GM12801 (cell line): ENCODE measurements around the gene SLC8A3.

Source experiments
- CTCF ChIP-seq: IDR thresholded peaks from one replicate; pipeline ENCODE4 v1.5.1; 2011; ENCODE audit warnings: control low read depth; ENCODE audit not compliant: insufficient read length; ENCODE audit errors: extremely low read depth

SLC8A3 gene

GRCh38 chr14:70094631-70095030 is 94.1 kb downstream of the SLC8A3 start:
- TF ChIP-seq CTCF = no peak

- TF ChIP-seq CTCF = no peak
Observed at GRCh38 chr14:70094106-70094505, 94.6 kb downstream of the SLC8A3 start.

DNA sequence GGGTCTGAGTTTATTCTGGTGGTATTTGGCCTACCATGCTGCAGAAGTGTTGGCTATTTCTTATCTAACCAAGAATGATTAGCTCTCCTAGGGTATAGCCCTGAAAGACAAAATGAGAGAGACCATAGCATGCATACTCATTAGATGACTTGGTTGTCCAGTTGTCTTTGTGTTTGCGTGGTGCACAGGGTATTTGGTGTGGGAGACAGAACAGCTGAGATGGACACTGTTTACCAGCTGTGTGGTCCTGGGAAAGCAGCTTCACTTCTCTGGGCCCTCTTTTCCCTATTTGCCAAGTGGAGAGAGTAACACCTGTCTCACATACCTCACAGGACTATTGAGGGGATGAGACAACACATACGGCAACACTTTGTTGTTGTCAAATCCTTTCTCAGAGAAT is 95.6 kb downstream of the SLC8A3 start:
- TF ChIP-seq CTCF = no peak

GRCh38 chr14:70087380-70087697 is 101.4 kb downstream of the SLC8A3 start:
- no peak for TF ChIP-seq CTCF

DNA sequence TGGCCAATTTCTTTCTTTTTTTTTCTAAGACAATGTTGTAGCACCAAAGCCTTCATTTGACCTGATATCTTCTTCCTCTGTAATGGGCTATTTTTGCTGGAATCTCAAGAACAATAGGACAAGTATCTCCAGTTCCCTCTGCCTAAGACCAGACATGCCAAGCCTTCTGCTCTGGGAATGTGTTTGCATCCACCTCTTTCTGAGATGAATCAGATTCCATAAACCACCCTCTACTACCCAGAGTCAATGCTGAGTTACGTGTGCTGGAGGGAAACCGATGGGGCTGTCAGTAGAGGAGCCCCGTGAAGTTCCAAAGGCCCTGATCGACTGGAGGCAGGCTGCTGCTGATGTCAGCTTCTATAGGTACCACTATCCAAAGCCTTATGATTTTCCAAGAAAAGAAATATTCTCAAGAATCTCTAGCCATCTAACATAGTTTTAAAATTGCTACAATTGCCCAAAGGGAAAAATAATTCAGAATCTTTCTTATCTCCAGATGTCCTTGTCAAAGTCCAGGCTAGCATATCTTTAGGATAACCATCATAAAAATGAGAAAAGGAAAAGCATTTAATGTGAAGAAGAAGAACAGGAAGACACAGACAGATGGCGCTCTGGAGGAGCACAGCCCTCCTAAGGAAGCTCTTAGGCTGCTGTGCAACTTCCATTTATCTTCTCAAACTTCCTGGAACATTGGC is 101.9 kb downstream of the SLC8A3 start:
- TF ChIP-seq CTCF = no peak

DNA sequence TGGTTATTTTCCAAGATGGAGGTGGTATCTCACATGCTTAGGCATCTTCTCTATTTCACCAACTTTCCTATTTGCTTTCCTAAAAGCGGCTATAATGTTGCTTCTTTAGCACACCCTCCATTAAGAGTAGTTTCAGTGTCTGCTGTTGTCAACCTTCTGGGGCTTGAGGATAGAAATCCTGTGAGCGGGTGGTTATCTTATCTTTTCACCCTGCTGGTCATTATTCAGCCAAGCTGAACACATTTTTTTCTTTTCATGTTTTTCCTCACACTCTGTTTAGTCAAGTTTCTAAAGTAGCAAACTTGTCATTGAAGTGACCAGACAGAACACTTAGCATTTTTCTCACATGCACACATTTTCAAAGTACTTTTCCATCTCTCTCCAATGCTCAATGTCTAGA is 104.5 kb downstream of the SLC8A3 start:
- no peak for TF ChIP-seq CTCF

GRCh38 chr14:70082394-70082793 is 106.4 kb downstream of the SLC8A3 start:
- no peak for TF ChIP-seq CTCF
